Tibial nerve (tissue), 4 donors: Measurements from ENCODE around the gene SLC66A2. TPM values are rescaled to one million over a fixed set of nuclear protein-coding genes. Genes with fewer than 3 reads are reported as not detected.

ENCODE experiments used
- DNase-seq, 2 donors: peaks; one replicate each; pipeline ENCODE4 v3.0.0-alpha.2; 2019; ENCODE audit warnings: low spot score in 2 of 2
- H3K27ac ChIP-seq, 4 donors: fragments of 200-600 bp; sonication (generic) in 3 of 4; one replicate each; pipeline ENCODE4 v1.5.1; 2017 to 2019; ENCODE audit warnings: mild to moderate bottlenecking in 1 of 4
- H3K27me3 ChIP-seq, 2 donors: fragments of 200-600 bp; sonication (generic) in 1 of 2; one replicate each; pipeline versions ENCODE4 v1.5.1 to v1.6.0; 2017 to 2019
- H3K36me3 ChIP-seq, 3 donors: fragments of 200-600 bp; sonication (generic); one replicate each; pipeline ENCODE4 v1.5.1; 2018 to 2019
- H3K4me1 ChIP-seq, 4 donors: fragments of 200-600 bp; sonication (generic) in 3 of 4; one replicate each; pipeline ENCODE4 v1.5.1; 2017 to 2019
- H3K4me3 ChIP-seq, 4 donors: fragments of 200-600 bp; sonication (generic) in 3 of 4; one replicate each; pipeline ENCODE4 v1.5.1; 2017 to 2019; ENCODE audit warnings: mild to moderate bottlenecking in 1 of 4, moderate library complexity in 1 of 4
- H3K9me3 ChIP-seq, 4 donors: fragments of 200-600 bp; sonication (generic) in 3 of 4; one replicate each; pipeline ENCODE4 v1.5.1; 2017 to 2019
- CTCF ChIP-seq, 5 experiments: fragments of 200-600 bp in 3 of 5; fragments of 450-650 bp in 2 of 5; sonication (generic) in 3 of 5; IDR thresholded peaks; one replicate each; pipeline ENCODE4 v1.5.1; 2016 to 2019; ENCODE audit warnings: antibody characterized with exemption in 5 of 5, mild to moderate bottlenecking in 3 of 5, moderate library complexity in 2 of 5
- EP300 ChIP-seq, 2 donors: sonication (generic); formaldehyde crosslinking; IDR thresholded peaks; one replicate each; pipeline ENCODE4 v1.6.1; 2017; ENCODE audit warnings: antibody characterized with exemption in 2 of 2, mild to moderate bottlenecking in 1 of 2
- POLR2A ChIP-seq, 2 donors: fragments of 450-650 bp; IDR thresholded peaks; one replicate each; pipeline ENCODE4 v1.6.1; 2017; ENCODE audit warnings: antibody characterized with exemption in 2 of 2, mild to moderate bottlenecking in 2 of 2, moderate library complexity in 2 of 2
- WGBS, 2 donors: methylation state at CpG; one replicate each; pipeline ENCODE4 v1.1.5; 2018; 5-methylcytosine and 5-hydroxymethylcytosine counted together
- total RNA-seq, 4 donors: library from RNA; depleted of rRNA; stranded (reverse); fragments of >200 nt; gene quantifications; one replicate each; pipeline ENCODE4 v1.1.0, GENCODE V29; 2016

Gene SLC66A2
- total RNA-seq, 4 donors from 2014 or later: 112 to 361 (median 222) TPM

GRCh38 chr18:79890674-79891073 is 60.8 kb downstream of the SLC66A2 start:
- H3K4me1 ChIP-seq: no peaks in the 10 kb centered on the region
- H3K4me3 ChIP-seq: no peak overlapping the region
- no peaks in the 10 kb centered on the region for H3K27me3 ChIP-seq
- peaks cover 0 to 87% (median 15%) of the 10 kb centered on the region in 4 donors for H3K9me3 ChIP-seq
- no peaks in the 10 kb centered on the region for H3K36me3 ChIP-seq
- no peak for DNase-seq
- 82% methylated on average over 5 of the region's 5 CpGs for WGBS, 2 donors
- H3K27ac ChIP-seq: no peak overlapping the region
- TF ChIP-seq EP300 (IDR thresholded peaks at IDR 0.05): no peak
- TF ChIP-seq CTCF (IDR thresholded peaks at IDR 0.05): no peak

- DNase-seq: no peak
- Histone ChIP-seq H3K4me1 (no peaks in the 10 kb centered on the region), H3K27ac (no peak overlapping the region), H3K36me3 (no peaks in the 10 kb centered on the region), H3K9me3 (peaks cover 0 to 84% (median 11%) of the 10 kb centered on the region in 4 donors), H3K27me3 (no peaks in the 10 kb centered on the region), H3K4me3 (no peak overlapping the region)
- WGBS, 2 donors: 93% methylated on average over 14 of the region's 14 CpGs
- TF ChIP-seq POLR2A (IDR thresholded peaks at IDR 0.05) (no peak), EP300 (IDR thresholded peaks at IDR 0.05) (no peak), CTCF (IDR thresholded peaks at IDR 0.05) (no peak)
Measured at GRCh38 chr18:79889569-79889968, 61.9 kb downstream of the SLC66A2 start.

GRCh38 chr18:79888016-79888415 is 63.4 kb downstream of the SLC66A2 start:
- TF ChIP-seq POLR2A (IDR thresholded peaks at IDR 0.05) (no peak), CTCF (IDR thresholded peaks at IDR 0.05) (no peak), EP300 (IDR thresholded peaks at IDR 0.05) (no peak)
- Histone ChIP-seq H3K27me3 (no peaks in the 10 kb centered on the region), H3K4me1 (no peaks in the 10 kb centered on the region), H3K9me3 (peaks cover 0 to 69% (median 9%) of the 10 kb centered on the region in 4 donors), H3K4me3 (no peak overlapping the region), H3K36me3 (no peaks in the 10 kb centered on the region), H3K27ac (no peak overlapping the region)
- WGBS, 2 donors: 84 to 88% methylated on average over 9 to 10 of the region's 16 CpGs
- DNase-seq: no peak

GRCh38 chr18:79887181-79888000 is 64.1 kb downstream of the SLC66A2 start:
- no peak for DNase-seq
- H3K4me3 ChIP-seq: no peak overlapping the region
- no peaks in the 10 kb centered on the region for H3K36me3 ChIP-seq
- no peaks in the 10 kb centered on the region for H3K4me1 ChIP-seq
- H3K27me3 ChIP-seq: no peaks in the 10 kb centered on the region
- peaks cover 0 to 63% (median 7%) of the 10 kb centered on the region in 4 donors for H3K9me3 ChIP-seq
- TF ChIP-seq EP300 (IDR thresholded peaks at IDR 0.05) (no peak), CTCF (IDR thresholded peaks at IDR 0.05) (no peak), POLR2A (IDR thresholded peaks at IDR 0.05) (no peak)
- 89 to 91% methylated on average over 20 to 29 of the region's 30 CpGs for WGBS, 2 donors
- no peak overlapping the region for H3K27ac ChIP-seq

GRCh38 chr18:79884963-79885728 is 66.3 kb downstream of the SLC66A2 start:
- H3K27me3 ChIP-seq: no peaks in the 10 kb centered on the region
- 89 to 93% methylated on average over 24 to 25 of the region's 25 CpGs for WGBS, 2 donors
- H3K4me1 ChIP-seq: no peaks in the 10 kb centered on the region
- H3K9me3 ChIP-seq: peaks cover 0 to 41% (median 3%) of the 10 kb centered on the region in 4 donors
- H3K27ac ChIP-seq: no peak overlapping the region
- no peak overlapping the region for H3K4me3 ChIP-seq
- no peak for TF ChIP-seq CTCF (IDR thresholded peaks at IDR 0.05)
- no peak for TF ChIP-seq POLR2A (IDR thresholded peaks at IDR 0.05)
- no peaks in the 10 kb centered on the region for H3K36me3 ChIP-seq
- no peak for DNase-seq
